Mesenchymal stem cell (in vitro differentiated cells and primary cell): ENCODE results near the gene SCAPER.

Experiments used
- DNase-seq: peaks from one replicate; pipeline ENCODE4 v3.0.0-alpha.2; 2013
- H2AFZ ChIP-seq: one replicate; pipeline ENCODE4 v1.6.1; 2013; ENCODE audit warnings: low read depth, mild to moderate bottlenecking, control low read depth, inconsistent platforms, low read length, moderate library complexity
- H2AK5ac ChIP-seq: 2 replicates; pipeline ENCODE4 v1.6.1; 2013; ENCODE audit warnings: low read length, moderate library complexity, mild to moderate bottlenecking, inconsistent platforms; ENCODE audit not compliant: severe bottlenecking
- H2BK120ac ChIP-seq: one replicate; pipeline ENCODE4 v1.6.1; 2013; ENCODE audit warnings: low read depth, mild to moderate bottlenecking, inconsistent platforms, low read length, moderate library complexity
- H2BK12ac ChIP-seq, 2 experiments: one replicate each; pipeline ENCODE4 v1.6.1; 2013; ENCODE audit warnings: inconsistent platforms in 2 of 2, low read length in 2 of 2, mild to moderate bottlenecking in 2 of 2, moderate library complexity in 2 of 2, control low read depth in 1 of 2
- H2BK15ac ChIP-seq: one replicate; pipeline ENCODE4 v1.6.1; 2013; ENCODE audit warnings: mild to moderate bottlenecking, low read depth, inconsistent platforms; ENCODE audit not compliant: poor library complexity, severe bottlenecking
- H2BK5ac ChIP-seq: 2 replicates; pipeline ENCODE4 v1.6.1; 2013; ENCODE audit warnings: low read depth, mild to moderate bottlenecking, low read length, control low read depth, inconsistent platforms; ENCODE audit not compliant: poor library complexity, severe bottlenecking
- H3K14ac ChIP-seq, 2 experiments: one replicate each; pipeline ENCODE4 v1.6.1; 2013; ENCODE audit warnings: inconsistent platforms in 2 of 2, low read length in 2 of 2, control low read depth in 1 of 2, mild to moderate bottlenecking in 1 of 2, moderate library complexity in 1 of 2
- H3K18ac ChIP-seq, 2 experiments: one replicate each; pipeline ENCODE4 v1.6.1; 2013; ENCODE audit warnings: inconsistent platforms in 2 of 2, low read length in 2 of 2, control low read depth in 1 of 2, low read depth in 1 of 2, mild to moderate bottlenecking in 1 of 2
- H3K23ac ChIP-seq, 2 experiments: one replicate each; pipeline ENCODE4 v1.6.1; 2013; ENCODE audit warnings: inconsistent platforms in 2 of 2, low read length in 2 of 2, mild to moderate bottlenecking in 2 of 2, moderate library complexity in 2 of 2, control low read depth in 1 of 2
- H3K27ac ChIP-seq: 2 replicates; pipeline ENCODE4 v1.5.1; 2013; ENCODE audit warnings: mild to moderate bottlenecking, moderate library complexity, low read length, control low read depth, inconsistent platforms; ENCODE audit not compliant: poor library complexity, severe bottlenecking
- H3K27me3 ChIP-seq, 2 experiments: 2 replicates each; pipeline versions ENCODE4 v1.6.1 to v1.7.0; 2013; ENCODE audit warnings: low read length in 2 of 2, mild to moderate bottlenecking in 2 of 2, moderate library complexity in 2 of 2, control low read depth in 1 of 2, inconsistent platforms in 1 of 2; ENCODE audit not compliant: control insufficient read depth in 1 of 2, insufficient read depth in 1 of 2
- H3K36me3 ChIP-seq, 2 experiments: 2 replicates each; pipeline versions ENCODE4 v1.6.1 to v1.7.0; 2013; ENCODE audit warnings: low read length in 2 of 2, control low read depth in 1 of 2, inconsistent platforms in 1 of 2, low read depth in 1 of 2, mild to moderate bottlenecking in 1 of 2; ENCODE audit not compliant: insufficient read depth in 2 of 2, control insufficient read depth in 1 of 2
- H3K4ac ChIP-seq, 2 experiments: one replicate each; pipeline ENCODE4 v1.6.1; 2013; ENCODE audit warnings: inconsistent platforms in 2 of 2, low read length in 2 of 2, mild to moderate bottlenecking in 2 of 2, moderate library complexity in 2 of 2, control low read depth in 1 of 2, low read depth in 1 of 2
- H3K4me1 ChIP-seq: 2 replicates; pipeline ENCODE4 v1.6.1; 2013; ENCODE audit warnings: low read depth, low read length, control low read depth; ENCODE audit not compliant: control insufficient read depth, insufficient read depth
- H3K4me2 ChIP-seq: 2 replicates; pipeline ENCODE4 v1.6.1; 2013; ENCODE audit warnings: low read length, mild to moderate bottlenecking, inconsistent platforms; ENCODE audit not compliant: poor library complexity, severe bottlenecking
- H3K4me3 ChIP-seq, 2 experiments: 2 replicates each; pipeline versions ENCODE4 v1.5.1 to v1.7.0; 2013; ENCODE audit warnings: low read length in 2 of 2, mild to moderate bottlenecking in 2 of 2, control low read depth in 1 of 2, low read depth in 1 of 2; ENCODE audit not compliant: insufficient read depth in 1 of 2
- H3K79me1 ChIP-seq: replicated peaks from 2 replicates; pipeline ENCODE4 v1.6.1; 2013; ENCODE audit warnings: mild to moderate bottlenecking, control low read depth, low read length, inconsistent platforms; ENCODE audit not compliant: poor library complexity, severe bottlenecking
- H3K9ac ChIP-seq: 2 replicates; pipeline ENCODE4 v1.7.0; 2013; ENCODE audit warnings: mild to moderate bottlenecking, low read length, moderate library complexity
- H3K9me3 ChIP-seq: 2 replicates; pipeline ENCODE4 v1.7.0; 2013; ENCODE audit warnings: mild to moderate bottlenecking, low read length; ENCODE audit not compliant: control insufficient read depth
- H4K8ac ChIP-seq: one replicate; pipeline ENCODE4 v1.6.1; 2013; ENCODE audit warnings: inconsistent platforms, mild to moderate bottlenecking, low read length, moderate library complexity
- H4K91ac ChIP-seq: one replicate; pipeline ENCODE4 v1.6.1; 2013; ENCODE audit warnings: mild to moderate bottlenecking, low read length, inconsistent platforms
- WGBS: methylation state at CpG from one replicate; pipeline ENCODE4 v1.1.7; 2013; ENCODE audit warnings: mixed read lengths; 5-methylcytosine and 5-hydroxymethylcytosine counted together

The SCAPER gene

GRCh38 chr15:76333720-76334437 lies 571.3 kb downstream of the SCAPER start:
- no peak overlapping the region for H3K9ac ChIP-seq
- H3K4ac ChIP-seq, result no peak overlapping the region
- no peaks in the 10 kb centered on the region for H3K36me3 ChIP-seq
- H3K4me3 ChIP-seq, result no peak overlapping the region
- H2BK12ac ChIP-seq, result no peak overlapping the region
- WGBS, result 46% methylated on average over 9 of the region's 9 CpGs
- no peak overlapping the region for H3K27ac ChIP-seq
- no peaks in the 10 kb centered on the region for H3K79me1 ChIP-seq
- no peak overlapping the region for H2BK5ac ChIP-seq
- no peak overlapping the region for H3K4me2 ChIP-seq
- H3K18ac ChIP-seq, result no peak overlapping the region
- no peak for DNase-seq
- no peak overlapping the region for H4K8ac ChIP-seq
- H2BK120ac ChIP-seq, result no peak overlapping the region
- no peak overlapping the region for H2AFZ ChIP-seq
- H3K14ac ChIP-seq, result no peak overlapping the region
- H2AK5ac ChIP-seq, result no peak overlapping the region
- no peaks in the 10 kb centered on the region for H3K9me3 ChIP-seq
- no peak overlapping the region for H3K23ac ChIP-seq
- H4K91ac ChIP-seq, result no peak overlapping the region
- H3K4me1 ChIP-seq, result peaks cover 20% of the 10 kb centered on the region
- no peak overlapping the region for H2BK15ac ChIP-seq
- peaks cover 43 to 79% of the 10 kb centered on the region in 2 experiments for H3K27me3 ChIP-seq

DNA sequence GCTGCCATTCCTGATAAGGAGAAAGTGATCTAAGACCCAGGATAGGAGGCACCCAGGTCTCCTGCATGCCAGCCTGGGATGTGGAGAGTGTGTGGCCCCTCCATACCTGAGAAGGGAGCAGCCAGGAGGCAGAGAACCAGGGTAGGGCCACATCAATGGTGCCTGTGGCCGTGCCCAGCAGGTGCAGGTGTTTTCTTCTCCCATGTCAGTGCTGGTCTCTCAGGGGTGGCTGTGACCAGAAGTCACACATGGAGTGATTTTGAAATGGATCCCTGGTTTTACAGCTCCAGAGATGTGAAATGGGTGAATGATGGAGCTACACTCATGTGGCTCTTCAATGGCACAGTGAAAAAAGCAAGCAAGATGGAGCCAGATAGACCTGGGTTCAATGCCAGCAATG lies 571.8 kb downstream of the SCAPER start:
- H3K4ac ChIP-seq, result no peak overlapping the region
- WGBS, result 100% methylated on average over 1 of the region's 1 CpG
- H3K18ac ChIP-seq, result no peak overlapping the region
- H3K9ac ChIP-seq, result no peak overlapping the region
- no peak overlapping the region for H2BK12ac ChIP-seq
- H3K14ac ChIP-seq, result no peak overlapping the region
- no peak for DNase-seq
- no peak overlapping the region for H3K23ac ChIP-seq
- no peak overlapping the region for H2BK120ac ChIP-seq
- H3K4me1 ChIP-seq, result peaks cover 19% of the 10 kb centered on the region
- H2AFZ ChIP-seq, result no peak overlapping the region
- H3K79me1 ChIP-seq, result no peaks in the 10 kb centered on the region
- no peak overlapping the region for H4K8ac ChIP-seq
- H2BK5ac ChIP-seq, result no peak overlapping the region
- no peaks in the 10 kb centered on the region for H3K36me3 ChIP-seq
- peaks cover 37 to 78% of the 10 kb centered on the region in 2 experiments for H3K27me3 ChIP-seq
- no peak overlapping the region for H2AK5ac ChIP-seq
- H2BK15ac ChIP-seq, result no peak overlapping the region
- no peak overlapping the region for H4K91ac ChIP-seq
- H3K27ac ChIP-seq, result no peak overlapping the region
- H3K9me3 ChIP-seq, result no peaks in the 10 kb centered on the region
- no peak overlapping the region for H3K4me2 ChIP-seq
- no peak overlapping the region for H3K4me3 ChIP-seq

DNA sequence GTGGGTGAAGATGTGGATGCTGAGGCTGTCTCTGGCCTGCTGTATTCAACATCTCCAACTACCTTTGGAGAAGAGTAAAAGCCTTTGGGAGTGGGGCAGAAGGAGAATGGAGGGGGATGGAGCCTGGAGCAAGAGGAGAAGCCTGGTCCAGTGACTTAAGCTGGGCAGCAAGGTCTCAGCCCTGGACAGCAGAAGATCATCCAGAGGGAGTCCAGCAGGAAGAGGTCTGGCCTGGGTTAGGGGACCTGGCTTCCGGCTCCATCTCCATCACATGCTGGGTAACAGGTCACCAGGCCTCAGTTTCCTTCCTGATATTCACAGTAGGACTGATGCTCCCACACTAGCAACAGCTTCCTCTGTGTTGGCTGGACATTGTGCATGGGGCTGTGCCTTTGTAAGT lies 572.3 kb downstream of the SCAPER start:
- Histone ChIP-seq H3K9ac (no peak overlapping the region), H3K4me1 (peaks cover 14% of the 10 kb centered on the region), H3K27me3 (peaks cover 33 to 78% of the 10 kb centered on the region in 2 experiments), H3K23ac (no peak overlapping the region), H3K18ac (no peak overlapping the region), H4K8ac (no peak overlapping the region), H3K4me2 (no peak overlapping the region), H3K4me3 (no peak overlapping the region), H3K14ac (no peak overlapping the region), H2BK5ac (no peak overlapping the region), H2BK12ac (no peak overlapping the region), H3K27ac (no peak overlapping the region), H3K36me3 (no peaks in the 10 kb centered on the region), H4K91ac (no peak overlapping the region), H3K79me1 (no peaks in the 10 kb centered on the region), H2BK15ac (no peak overlapping the region), H3K4ac (no peak overlapping the region), H2AFZ (no peak overlapping the region), H2BK120ac (no peak overlapping the region), H3K9me3 (no peaks in the 10 kb centered on the region), H2AK5ac (no peak overlapping the region)
- WGBS, result 100% methylated on average over 1 of the region's 1 CpG
- DNase-seq, result no peak

DNA sequence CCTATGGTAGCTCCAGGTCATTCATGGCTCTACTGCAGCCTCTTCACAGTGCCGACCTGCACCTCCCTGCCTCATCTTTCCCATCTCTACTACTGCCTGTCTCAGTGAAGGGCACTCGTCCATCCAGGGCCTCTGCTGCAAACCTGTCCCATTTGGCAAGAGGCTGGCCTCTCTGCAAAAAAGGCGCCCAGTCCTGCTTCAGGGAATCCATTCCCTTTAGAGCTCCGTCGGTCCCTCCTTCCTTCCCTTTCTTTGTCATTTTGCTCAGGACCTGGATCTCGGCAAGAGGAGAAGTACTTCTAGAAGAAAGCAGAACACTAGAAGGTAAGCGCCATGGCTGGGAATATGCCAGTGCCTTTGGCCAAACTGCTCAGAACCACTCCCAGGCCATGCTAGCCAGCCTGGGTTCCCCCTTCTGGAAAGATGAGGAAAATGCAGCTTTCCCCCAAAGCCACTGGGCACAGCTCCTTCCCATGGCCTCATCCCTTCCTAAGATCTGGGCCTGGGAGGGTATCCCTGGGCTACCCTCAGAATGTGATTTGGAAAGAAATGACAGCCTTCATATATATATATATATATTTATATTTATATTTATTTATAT lies 575.0 kb downstream of the SCAPER start:
- H3K4me3 ChIP-seq, result no peak overlapping the region

More for the DNA sequence above, 575.0 kb downstream of the SCAPER start:
- Histone ChIP-seq H3K79me1 (no peaks in the 10 kb centered on the region), H2AFZ (no peak overlapping the region), H2BK120ac (no peak overlapping the region), H3K4me2 (no peak overlapping the region), H3K36me3 (no peaks in the 10 kb centered on the region), H2BK5ac (no peak overlapping the region), H3K14ac (no peak overlapping the region), H3K23ac (no peak overlapping the region), H2BK12ac (no peak overlapping the region), H3K4ac (no peak overlapping the region), H4K8ac (no peak overlapping the region), H3K27me3 (peaks cover 6 to 77% of the 10 kb centered on the region in 2 experiments), H4K91ac (no peak overlapping the region), H2BK15ac (no peak overlapping the region), H3K9me3 (no peaks in the 10 kb centered on the region), H3K4me1 (peaks cover 5% of the 10 kb centered on the region), H2AK5ac (no peak overlapping the region), H3K9ac (no peak overlapping the region), H3K27ac (no peak overlapping the region), H3K18ac (no peak overlapping the region)
- DNase-seq, result peak; percentile 68
- WGBS, result 81% methylated on average over 7 of the region's 7 CpGs
